Measurements from ENCODE around the gene ZNF263.

GRCh38 chr16:3317315-3317999, 34.2 kb downstream of the ZNF263 start:
- TF ChIP-seq ZC3H10 (CRISPR knock-in tag; IDR thresholded peaks at IDR 0.05) (no peak), PPARA (CRISPR knock-in tag; IDR thresholded peaks at IDR 0.05; ENCODE audit: borderline replicate concordance) (no peak), TOX (CRISPR knock-in tag; IDR thresholded peaks at IDR 0.05; ENCODE audit: borderline replicate concordance) (no peak), PATZ1 (CRISPR knock-in tag; IDR thresholded peaks at IDR 0.05; ENCODE audit: borderline replicate concordance) (no peak), BACH2 (CRISPR knock-in tag; IDR thresholded peaks at IDR 0.05; ENCODE audit: borderline replicate concordance) (no peak), ZFP3 (CRISPR knock-in tag; IDR thresholded peaks at IDR 0.05) (no peak), RARB (CRISPR knock-in tag; IDR thresholded peaks at IDR 0.05) (no peak)
